ENCODE data around the gene ATP5F1D.

DNA sequence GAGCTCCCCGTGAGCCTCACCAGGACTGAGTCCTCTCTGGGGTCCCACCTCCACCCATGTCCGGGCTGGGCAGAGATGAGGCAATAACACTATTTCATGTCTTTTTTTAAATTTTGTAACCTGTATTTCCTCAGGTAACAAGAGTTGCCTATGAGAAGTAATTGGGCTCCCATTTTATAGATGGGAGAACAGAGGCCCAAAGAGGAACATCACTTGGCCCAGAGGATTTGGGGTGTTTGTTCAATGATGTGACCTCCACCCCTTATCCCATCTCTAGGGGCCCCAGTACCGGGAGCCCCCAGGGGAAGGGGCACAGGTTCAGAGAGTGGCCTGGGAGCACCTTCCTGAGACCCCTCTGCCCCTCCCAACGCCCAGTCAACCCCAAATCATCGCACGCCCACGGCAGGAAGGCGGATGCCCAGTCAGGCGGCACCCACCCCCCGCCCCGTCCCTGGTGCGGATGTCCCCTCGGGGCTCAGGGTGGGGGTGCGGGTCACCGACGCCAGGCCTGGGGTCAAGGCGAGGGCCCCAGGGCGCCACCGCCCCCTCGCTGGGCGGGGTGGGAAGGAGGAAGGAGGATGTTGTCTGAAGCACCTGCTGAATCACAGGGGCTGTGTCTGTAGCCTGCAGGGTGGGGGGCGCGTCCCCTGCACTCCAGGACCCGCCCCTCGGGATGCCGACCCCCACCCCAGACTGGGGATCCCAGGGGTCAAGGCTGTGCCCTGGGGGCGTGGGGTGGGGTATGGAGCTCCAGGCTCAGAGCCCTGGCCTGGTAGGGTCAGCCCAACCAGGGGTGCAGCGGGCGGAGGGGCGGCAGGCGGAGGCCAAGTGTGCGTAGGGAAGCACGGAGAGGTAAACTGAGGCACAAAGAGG, 18.6 kb downstream of the ATP5F1D start:
- TF ChIP-seq GATA2 (IDR thresholded peaks at IDR 0.05; ENCODE audit: low read depth, low read length) (no peak), GATA3 (IDR thresholded peaks at IDR 0.05; ENCODE audit: low read depth, low read length) (no peak)

Data from SH-SY5Y (cell line).